GM12892 (cell line): ENCODE results near the gene CTAG1A.

Source experiments
- POLR2A ChIP-seq: IDR thresholded peaks from 2 replicates; pipeline ENCODE4 v1.6.1; 2011; ENCODE audit warnings: low read depth, low read length, control low read depth
- POLR2AphosphoS5 ChIP-seq: IDR thresholded peaks from 2 replicates; pipeline ENCODE4 v1.6.1; 2011; ENCODE audit warnings: low read depth, low read length, control low read depth
- TAF1 ChIP-seq: IDR thresholded peaks from 2 replicates; pipeline ENCODE4 v1.6.1; 2011; ENCODE audit warnings: low read depth, mild to moderate bottlenecking, control low read depth, low read length, borderline replicate concordance

- no peak for TF ChIP-seq POLR2A
- TF ChIP-seq POLR2AphosphoS5, result no peak
- TF ChIP-seq TAF1, result no peak
These were observed 22.4 kb downstream of the CTAG1A start for GRCh38 chrX:154607370-154607769.
